ENCODE data around the gene BPIFA2. TPM values are rescaled to one million over a fixed set of nuclear protein-coding genes. Genes with fewer than 3 reads are reported as not detected.

BPIFA2 gene
- total and polyA plus RNA-seq, 10 of the 15 experiments (the other 5 are each of a cell fraction or from before 2014, with no cell fraction given): not detected

GRCh38 chr20:33119725-33120720, 47.9 kb upstream of the BPIFA2 start:
- in situ Hi-C loops (cut with MboI): no loop called here
- DNase-seq (ENCODE audit: low read depth, low spot score) (peak; percentile 67), FAIRE-seq (peak; percentile 77), ATAC-seq (peak; percentile 95)
- ChIA-PET RAD21 (ENCODE audit: unreplicated experiment) (interaction anchor here (1.3 kb wide), 1 partner anchor 24 kb away, joined by 3 read pairs; no protein-coding TSS in a partner anchor), POLR2A (interaction anchor here (0.6 kb wide), 1 partner anchor 1602 kb away, joined by 5 read pairs; no protein-coding TSS in a partner anchor), CTCF (interaction anchor here (1.1 kb wide), 1 partner anchor 14 kb away, joined by 3 read pairs; no protein-coding TSS in a partner anchor), SMC1A (ENCODE audit: uncharacterized antibody, unreplicated experiment) (interaction anchor here (0.5 kb wide), 1 partner anchor 1488 kb away, joined by 4 read pairs; no protein-coding TSS in a partner anchor)
- peak overlapping the region; percentile 56 for H3K27ac ChIP-seq (ENCODE audit: control insufficient read depth, insufficient read depth)
- intact Hi-C loops (cut with micrococcal nuclease; ENCODE audit: unreplicated experiment): loop anchor here (10.0 kb wide), 1 partner anchor 55 kb away; no protein-coding TSS in a partner anchor
- H3K9me3 ChIP-seq (replicated peaks; ENCODE audit: control insufficient read depth, insufficient read depth, low read length): peaks cover 4% of the 10 kb centered on the region; the same call in 2 of the 3 replicates
- no peaks in the 10 kb centered on the region for H3K27me3 ChIP-seq (replicated peaks in 1 of 2; ENCODE audit: control insufficient read depth in 2 of 2, insufficient read depth in 2 of 2, low read length in 1 of 2)
- peak overlapping the region; percentile 62 for H3K4me2 ChIP-seq (ENCODE audit: control insufficient read depth, insufficient read depth)
- H3K36me3 ChIP-seq (ENCODE audit: control insufficient read depth in 2 of 2, insufficient read depth in 2 of 2, low read length in 1 of 2): no peaks in the 10 kb centered on the region
- H3K4me3 ChIP-seq: no peak overlapping the region
- H4K20me1 ChIP-seq (ENCODE audit: control insufficient read depth, insufficient read depth): no peaks in the 10 kb centered on the region
- no peak overlapping the region for H3K9ac ChIP-seq (ENCODE audit: control insufficient read depth, insufficient read depth, low read length)
- peaks cover 17% of the 10 kb centered on the region for H3K4me1 ChIP-seq (ENCODE audit: control insufficient read depth, insufficient read depth, low read length)
- BruUV-seq (replicated peaks): no TSS peak
- no peaks in the 10 kb centered on the region for H3K79me2 ChIP-seq (ENCODE audit: control insufficient read depth, insufficient read depth, low read length)
- H2AFZ ChIP-seq (ENCODE audit: control insufficient read depth, low read depth, low read length): peak overlapping the region; percentile 39
- WGBS (ENCODE audit: insufficient coverage, insufficient replicate concordance, low lambda C conversion rate, missing lambda C conversion rate): 0% methylated on average over 3 of the region's 3 CpGs
- TF ChIP-seq PAX5 (IDR thresholded peaks at IDR 0.05; ENCODE audit: borderline replicate concordance, low read depth, low read length) (0 out of 2 replicates have a peak, but pooled peaks have one; percentile 27), TCF7 (IDR thresholded peaks at IDR 0.05; ENCODE audit: borderline replicate concordance) (peak; percentile 92), STAT3 (IDR thresholded peaks at IDR 0.05; ENCODE audit: low read depth, low read length) (0 out of 2 replicates have a peak, but pooled peaks have one; percentile 25), SP1 (IDR thresholded peaks at IDR 0.05; ENCODE audit: low read depth, low read length) (peak; percentile 20), POLR2AphosphoS2 (IDR thresholded peaks at IDR 0.05; ENCODE audit: low read depth, low read length) (no peak), MTA2 (IDR thresholded peaks at IDR 0.05; ENCODE audit: low read depth) (peak; percentile 37; the same call in 1 of the 2 replicates), EP300 (IDR thresholded peaks at IDR 0.05; ENCODE audit: borderline replicate concordance in 1 of 2, control insufficient read depth in 1 of 2, low read depth in 2 of 2, low read length in 2 of 2) (0 out of 4 replicates have a peak, but pooled peaks of 1 of the 2 experiments have one; percentile 29), BHLHE40 (IDR thresholded peaks at IDR 0.05; ENCODE audit: borderline replicate concordance in 1 of 2, low read depth in 2 of 2, low read length in 1 of 2) (peak in 1 of 2 experiments; percentile 11; a peak in 1 of 4 replicates), SKIL (IDR thresholded peaks at IDR 0.05; ENCODE audit: low read depth, poor library complexity, severe bottlenecking) (peak; percentile 38), ZNF384 (IDR thresholded peaks at IDR 0.05; ENCODE audit: borderline replicate concordance, low read depth, low read length) (no peak), IKZF2 (IDR thresholded peaks at IDR 0.05) (peak in 1 of 2 experiments; percentile 46; a peak in 3 of 4 replicates), EED (IDR thresholded peaks at IDR 0.05; ENCODE audit: low read depth) (peak; percentile 40; the same call in 1 of the 2 replicates), MEF2A (IDR thresholded peaks at IDR 0.05; ENCODE audit: insufficient read depth, low read depth, low read length) (0 out of 2 replicates have a peak, but pooled peaks have one; percentile 23), IRF4 (IDR thresholded peaks at IDR 0.05; ENCODE audit: low read depth, low read length) (peak; percentile 75), DPF2 (IDR thresholded peaks at IDR 0.05) (0 out of 2 replicates have a peak, but pooled peaks have one; percentile 26), CBX5 (IDR thresholded peaks at IDR 0.05; ENCODE audit: low read depth) (peak; percentile 28; the same call in 1 of the 2 replicates), CREM (IDR thresholded peaks at IDR 0.05; ENCODE audit: low read depth) (no peak), NFIC (IDR thresholded peaks at IDR 0.05; ENCODE audit: low read depth, low read length) (peak; percentile 77)
- TF ChIP-seq, protein P1, sequence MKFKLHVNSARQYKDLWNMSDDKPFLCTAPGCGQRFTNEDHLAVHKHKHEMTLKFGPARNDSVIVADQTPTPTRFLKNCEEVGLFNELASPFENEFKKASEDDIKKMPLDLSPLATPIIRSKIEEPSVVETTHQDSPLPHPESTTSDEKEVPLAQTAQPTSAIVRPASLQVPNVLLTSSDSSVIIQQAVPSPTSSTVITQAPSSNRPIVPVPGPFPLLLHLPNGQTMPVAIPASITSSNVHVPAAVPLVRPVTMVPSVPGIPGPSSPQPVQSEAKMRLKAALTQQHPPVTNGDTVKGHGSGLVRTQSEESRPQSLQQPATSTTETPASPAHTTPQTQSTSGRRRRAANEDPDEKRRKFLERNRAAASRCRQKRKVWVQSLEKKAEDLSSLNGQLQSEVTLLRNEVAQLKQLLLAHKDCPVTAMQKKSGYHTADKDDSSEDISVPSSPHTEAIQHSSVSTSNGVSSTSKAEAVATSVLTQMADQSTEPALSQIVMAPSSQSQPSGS (IDR thresholded peaks at IDR 0.05; ENCODE audit: low read length): peak; percentile 70
